IMR-90 (cell line): ENCODE data around the gene PANK2. TPM values are rescaled to one million over a fixed set of nuclear protein-coding genes. Genes with fewer than 3 reads are reported as not detected.

ENCODE experiments used
- ATAC-seq: fragments of 200-7000 bp; cut with Tn5 transposase; 2 replicates; pipeline ENCODE4 v1.9.1; 2020; ENCODE audit warnings: low read depth, mild to moderate bottlenecking, moderate library complexity
- BruUV-seq: library from RNA; stranded (reverse); fragments of 400-500 nt; replicated peaks from 2 replicates; lab custom pipeline; 2021; lab: Mats Ljungman, UMichigan
- CTCF ChIA-PET: fragments of 300-600 bp; formaldehyde crosslinking; extraction: SDS; loops from one replicate; lab custom pipeline; 2021; ENCODE audit warnings: antibody characterized with exemption; lab: Yijun Ruan, JAX
- POLR2A ChIA-PET: fragments of 300-600 bp; sonication (Branson Sonifier 250); formaldehyde crosslinking; loops from one replicate; lab custom pipeline; 2022; ENCODE audit warnings: antibody characterized with exemption; ENCODE audit not compliant: unreplicated experiment; lab: Charles Lee
- DNase-seq: peaks from one replicate; pipeline ENCODE4 v3.0.0; 2013
- H2AFZ ChIP-seq: replicated peaks from 2 replicates; pipeline ENCODE3; 2013; ENCODE audit warnings: low read length, mild to moderate bottlenecking; ENCODE audit not compliant: poor library complexity
- H2AK5ac ChIP-seq: 2 replicates; pipeline ENCODE4 v1.6.1; 2013; ENCODE audit warnings: low read depth, low read length, inconsistent platforms
- H2AK9ac ChIP-seq: replicated peaks from 2 replicates; pipeline ENCODE3; 2013; ENCODE audit warnings: mild to moderate bottlenecking, low read depth, low read length, moderate library complexity; ENCODE audit not compliant: poor library complexity
- H2BK120ac ChIP-seq: 2 replicates; pipeline ENCODE4 v1.6.1; 2013; ENCODE audit warnings: low read depth, low read length, inconsistent platforms
- H2BK15ac ChIP-seq: 3 replicates; pipeline ENCODE4 v1.6.1; 2013; ENCODE audit warnings: low read depth, low read length, inconsistent platforms
- H2BK20ac ChIP-seq: 2 replicates; pipeline ENCODE4 v1.6.1; 2013; ENCODE audit warnings: low read depth, mild to moderate bottlenecking, inconsistent platforms, low read length, moderate library complexity
- H2BK5ac ChIP-seq: 2 replicates; pipeline ENCODE4 v1.6.1; 2013; ENCODE audit warnings: mild to moderate bottlenecking, low read depth, low read length, inconsistent platforms; ENCODE audit not compliant: poor library complexity, severe bottlenecking
- H3K14ac ChIP-seq: replicated peaks from 2 replicates; pipeline ENCODE4 v1.6.1; 2013; ENCODE audit warnings: low read depth, low read length, inconsistent platforms
- H3K18ac ChIP-seq: 2 replicates; pipeline ENCODE4 v1.6.1; 2013; ENCODE audit warnings: low read depth, low read length, control low read depth
- H3K23ac ChIP-seq: 2 replicates; pipeline ENCODE4 v1.6.1; 2013; ENCODE audit warnings: low read depth, low read length, inconsistent platforms
- H3K27ac ChIP-seq: 2 replicates; pipeline ENCODE4 v1.5.1; 2013; ENCODE audit warnings: mild to moderate bottlenecking, control low read depth, low read length; ENCODE audit not compliant: insufficient read depth
- H3K27me3 ChIP-seq: 2 replicates; pipeline ENCODE4 v1.6.1; 2013; ENCODE audit warnings: low read length; ENCODE audit not compliant: control insufficient read depth, insufficient read depth
- H3K36me3 ChIP-seq: 2 replicates; pipeline ENCODE4 v1.6.1; 2013; ENCODE audit warnings: low read length, mixed read lengths; ENCODE audit not compliant: control insufficient read depth, insufficient read depth
- H3K4ac ChIP-seq: 2 replicates; pipeline ENCODE4 v1.6.1; 2013; ENCODE audit warnings: low read depth, low read length, inconsistent platforms
- H3K4me1 ChIP-seq: 2 replicates; pipeline ENCODE4 v1.6.1; 2013; ENCODE audit warnings: low read length, mixed read lengths; ENCODE audit not compliant: control insufficient read depth, insufficient read depth
- H3K4me2 ChIP-seq: 2 replicates; pipeline ENCODE4 v1.6.1; 2013; ENCODE audit warnings: low read depth, mild to moderate bottlenecking, control low read depth, low read length, moderate library complexity
- H3K4me3 ChIP-seq: 2 replicates; pipeline ENCODE4 v1.5.1; 2013; ENCODE audit warnings: low read depth, mild to moderate bottlenecking, control low read depth, low read length, moderate library complexity; ENCODE audit not compliant: insufficient read depth
- H3K56ac ChIP-seq: 2 replicates; pipeline ENCODE4 v1.6.1; 2013; ENCODE audit warnings: low read length, inconsistent platforms; ENCODE audit not compliant: insufficient read depth; ENCODE audit errors: extremely low read depth
- H3K79me1 ChIP-seq, 2 experiments: 2 replicates each; pipeline ENCODE4 v1.6.1; 2013; ENCODE audit warnings: low read length in 2 of 2, inconsistent platforms in 1 of 2, low read depth in 1 of 2
- H3K9ac ChIP-seq: 2 replicates; pipeline ENCODE4 v1.6.1; 2013; ENCODE audit warnings: low read depth, low read length, control low read depth
- H3K9me1 ChIP-seq: 2 replicates; pipeline ENCODE4 v1.6.1; 2013; ENCODE audit warnings: low read length, inconsistent platforms; ENCODE audit not compliant: insufficient read depth
- H3K9me3 ChIP-seq: 2 replicates; pipeline ENCODE4 v1.6.1; 2013; ENCODE audit warnings: low read length; ENCODE audit not compliant: control insufficient read depth, insufficient read depth
- H4K20me1 ChIP-seq: 2 replicates; pipeline ENCODE4 v1.6.1; 2013; ENCODE audit warnings: low read length, inconsistent platforms; ENCODE audit not compliant: insufficient read depth
- H4K5ac ChIP-seq: 2 replicates; pipeline ENCODE4 v1.6.1; 2013; ENCODE audit warnings: mild to moderate bottlenecking, low read depth, low read length, control low read depth
- H4K8ac ChIP-seq, 2 experiments: 2 replicates each; pipeline ENCODE4 v1.6.1; 2013; ENCODE audit warnings: low read depth in 2 of 2, low read length in 2 of 2, control low read depth in 1 of 2, inconsistent platforms in 1 of 2
- H4K91ac ChIP-seq: 2 replicates; pipeline ENCODE4 v1.6.1; 2013; ENCODE audit warnings: low read depth, low read length, inconsistent platforms; ENCODE audit not compliant: insufficient read depth
- BHLHE40 ChIP-seq: fragments of 150-350 bp; IDR thresholded peaks from 2 replicates; pipeline ENCODE4 v1.6.1; 2016; ENCODE audit warnings: mild to moderate bottlenecking, low read depth, low read length
- CEBPB ChIP-seq: IDR thresholded peaks from 2 replicates; pipeline ENCODE4 v1.6.1; 2012; ENCODE audit warnings: low read depth, low read length, improper control_type of control experiment
- CHD1 ChIP-seq: IDR thresholded peaks from 2 replicates; pipeline ENCODE4 v1.6.1; 2012; ENCODE audit warnings: low read depth, low read length, improper control_type of control experiment
- CTCF ChIP-seq: conservative IDR thresholded peaks from 2 replicates; pipeline ENCODE4 v1.5.1; 2012; ENCODE audit warnings: mild to moderate bottlenecking, low read depth, low read length, improper control_type of control experiment
- ELK1 ChIP-seq: fragments of 150-350 bp; IDR thresholded peaks from 2 replicates; pipeline ENCODE4 v1.6.1; 2016; ENCODE audit warnings: low read depth, mild to moderate bottlenecking, low read length, moderate library complexity, borderline replicate concordance
- FOS ChIP-seq: fragments of 150-350 bp; IDR thresholded peaks from 2 replicates; pipeline ENCODE4 v1.6.1; 2016; ENCODE audit warnings: low read depth, low read length
- MAFK ChIP-seq: IDR thresholded peaks from 2 replicates; pipeline ENCODE4 v1.6.1; 2012; ENCODE audit warnings: low read depth, low read length, improper control_type of control experiment
- MAZ ChIP-seq: IDR thresholded peaks from 2 replicates; pipeline ENCODE4 v1.6.1; 2012; ENCODE audit warnings: low read depth, mild to moderate bottlenecking, low read length, improper control_type of control experiment, moderate library complexity, borderline replicate concordance
- MXI1 ChIP-seq: IDR thresholded peaks from 2 replicates; pipeline ENCODE4 v1.6.1; 2012; ENCODE audit warnings: low read depth, mild to moderate bottlenecking, low read length, moderate library complexity, borderline replicate concordance
- NFE2L2 ChIP-seq: fragments of 150-350 bp; IDR thresholded peaks from 2 replicates; pipeline ENCODE4 v1.6.1; 2016; ENCODE audit warnings: low read depth, mild to moderate bottlenecking, low read length
- POLR2A ChIP-seq: IDR thresholded peaks from 2 replicates; pipeline ENCODE4 v1.6.1; 2012; ENCODE audit warnings: mild to moderate bottlenecking, low read depth, low read length
- RAD21 ChIP-seq: IDR thresholded peaks from 2 replicates; pipeline ENCODE4 v1.6.1; 2012; ENCODE audit warnings: low read length, improper control_type of control experiment
- RCOR1 ChIP-seq: IDR thresholded peaks from 2 replicates; pipeline ENCODE4 v1.6.1; 2012; ENCODE audit warnings: mild to moderate bottlenecking, low read length, improper control_type of control experiment; ENCODE audit not compliant: insufficient replicate concordance
- RFX5 ChIP-seq: IDR thresholded peaks from 2 replicates; pipeline ENCODE4 v1.8.0; 2012; ENCODE audit warnings: low read depth, mild to moderate bottlenecking, low read length, moderate library complexity
- SMC3 ChIP-seq: fragments of 150-350 bp; IDR thresholded peaks from 2 replicates; pipeline ENCODE4 v1.6.1; 2016; ENCODE audit warnings: low read depth, mild to moderate bottlenecking, antibody characterized with exemption, low read length, moderate library complexity
- USF2 ChIP-seq: fragments of 150-350 bp; IDR thresholded peaks from 2 replicates; pipeline ENCODE4 v1.6.1; 2017; ENCODE audit warnings: mild to moderate bottlenecking, antibody characterized with exemption, low read length, low read depth
- WGBS, 2 experiments: methylation state at CpG; one replicate each; pipeline versions ENCODE4 v1.1.5 to v1.1.7; 2013; ENCODE audit warnings: missing lambda C conversion rate in 2 of 2; ENCODE audit not compliant: insufficient read length in 1 of 2; ENCODE audit errors: extremely low coverage in 2 of 2; 5-methylcytosine and 5-hydroxymethylcytosine counted together
- dilution Hi-C: fragments of 300-500 bp; cut with HindIII; formaldehyde crosslinking; loops from one replicate; pipeline ENCODE4 v1.14.3; 2018; ENCODE audit warnings: low sequenced_read_pairs; ENCODE audit not compliant: unreplicated experiment
- in situ Hi-C: fragments of 300-500 bp; cut with MboI; formaldehyde crosslinking; loops from 3 replicates; pipeline ENCODE4 v1.14.3; 2019; ENCODE audit warnings: low sequenced_read_pairs, inconsistent platforms, mixed read lengths
- intact Hi-C: fragments of 100-400 bp; cut with micrococcal nuclease; formaldehyde crosslinking; loops from 2 replicates; pipeline ENCODE4 v1.10.0; 2022
- polyA plus RNA-seq, 3 experiments: library from polyadenylated mRNA; depleted of rRNA; stranded (reverse); fragments of >200 nt; gene quantifications; 2 replicates each; pipeline ENCODE4 v1.2.3, GENCODE V29; 2012; ENCODE audit warnings: low replicate concordance in 1 of 3
- total RNA-seq: library from RNA; depleted of rRNA; stranded (reverse); fragments of >200 nt; gene quantifications from 2 replicates; pipeline ENCODE4 v1.2.3, GENCODE V29; 2012

PANK2 gene
- total and polyA plus RNA-seq, 2 of the 4 experiments (the other 2 are of a cell fraction): 17.7 to 28.1 TPM

GRCh38 chr20:3911956-3912355 lies 22.8 kb downstream of the PANK2 start:
- no peak overlapping the region for H2AK9ac ChIP-seq
- H3K14ac ChIP-seq: no peak overlapping the region
- H3K18ac ChIP-seq: no peak overlapping the region
- no peak overlapping the region for H3K23ac ChIP-seq
- no peak overlapping the region for H3K27ac ChIP-seq
- H3K4ac ChIP-seq: no peak overlapping the region
- H2BK120ac ChIP-seq: no peak overlapping the region
- H3K79me1 ChIP-seq: peaks cover 28 to 59% of the 10 kb centered on the region in 2 experiments
- BruUV-seq: no TSS peak
- no peak overlapping the region for H3K4me2 ChIP-seq
- dilution Hi-C loops (no loop called here), intact Hi-C loops (no loop called here), in situ Hi-C loops (no loop called here)
- DNase-seq (no peak), ATAC-seq (no peak)
- H2BK15ac ChIP-seq: no peak overlapping the region
- H4K5ac ChIP-seq: no peak overlapping the region
- no peak overlapping the region for H2AFZ ChIP-seq
- peaks cover 72% of the 10 kb centered on the region for H4K20me1 ChIP-seq
- no peak overlapping the region for H4K8ac ChIP-seq
- H3K27me3 ChIP-seq: no peaks in the 10 kb centered on the region
- no peak overlapping the region for H4K91ac ChIP-seq
- H2BK5ac ChIP-seq: no peak overlapping the region
- H2BK20ac ChIP-seq: no peak overlapping the region
- CTCF ChIA-PET: no interaction called here
- H3K4me1 ChIP-seq: no peaks in the 10 kb centered on the region
- no peak overlapping the region for H2AK5ac ChIP-seq
- H3K4me3 ChIP-seq: no peak overlapping the region
- POLR2A ChIA-PET: no interaction called here
- H3K36me3 ChIP-seq: peaks cover 47% of the 10 kb centered on the region
- TF ChIP-seq POLR2A (no peak), FOS (no peak), RFX5 (no peak), MAFK (no peak), NFE2L2 (no peak), SMC3 (no peak), MAZ (no peak), BHLHE40 (no peak), CEBPB (no peak), CHD1 (no peak), RAD21 (no peak), ELK1 (no peak), RCOR1 (no peak), CTCF (no peak), MXI1 (no peak), USF2 (no peak)
- WGBS, 2 experiments: no CpG with 5 or more reads among the region's 2 CpGs
- H3K9me1 ChIP-seq: peaks cover 11% of the 10 kb centered on the region
- H3K9me3 ChIP-seq: no peaks in the 10 kb centered on the region
- no peak overlapping the region for H3K9ac ChIP-seq
- no peak overlapping the region for H3K56ac ChIP-seq
